GM19240 (cell line): ENCODE data around the gene SLC22A31.
"Not testable (repeated sequence)": the region's sequence is repeated elsewhere in the genome, so short reads cannot be mapped to it uniquely, and the experiment has no call there.

Source experiments
- DNase-seq: peaks from one replicate; pipeline ENCODE4 v3.0.0; 2011; ENCODE audit warnings: low spot score; ENCODE audit not compliant: insufficient read length

The SLC22A31 gene

GRCh38 chr16:89166696-89167424, 33.5 kb downstream of the SLC22A31 start:
- DNase-seq, result no peak

GRCh38 chr16:89165681-89165979, 34.7 kb downstream of the SLC22A31 start:
- not testable (repeated sequence) for DNase-seq

- no peak for DNase-seq
Measured at GRCh38 chr16:89164847-89165680, 35.3 kb downstream of the SLC22A31 start.

GRCh38 chr16:89164436-89164835, 35.9 kb downstream of the SLC22A31 start:
- DNase-seq, result no peak

- DNase-seq, result no peak
Measured at GRCh38 chr16:89163297-89163696, 37.0 kb downstream of the SLC22A31 start.

GRCh38 chr16:89161763-89162713, 38.3 kb downstream of the SLC22A31 start:
- no peak for DNase-seq

GRCh38 chr16:89160977-89161701, 39.2 kb downstream of the SLC22A31 start:
- no peak for DNase-seq

- no peak for DNase-seq
Measured at GRCh38 chr16:89159850-89160354, 40.4 kb downstream of the SLC22A31 start.

GRCh38 chr16:89159066-89159849, 41.1 kb downstream of the SLC22A31 start:
- no peak for DNase-seq

- DNase-seq, result no peak
Measured at GRCh38 chr16:89157778-89158177, 42.6 kb downstream of the SLC22A31 start.

GRCh38 chr16:89156740-89157645, 43.3 kb downstream of the SLC22A31 start:
- no peak for DNase-seq

- no peak for DNase-seq
Measured at GRCh38 chr16:89155851-89156739, 44.2 kb downstream of the SLC22A31 start.

- no peak for DNase-seq
Measured at GRCh38 chr16:89155184-89155679, 45.1 kb downstream of the SLC22A31 start.

GRCh38 chr16:89154390-89155183, 45.8 kb downstream of the SLC22A31 start:
- DNase-seq, result no peak

GRCh38 chr16:89153848-89154271, 46.5 kb downstream of the SLC22A31 start:
- no peak for DNase-seq

GRCh38 chr16:89152831-89153700, 47.3 kb downstream of the SLC22A31 start:
- no peak for DNase-seq
